HCT116 (cell line): ENCODE data around the gene HHAT.

Experiments used
- POLR2A ChIP-seq: IDR thresholded peaks from 2 replicates; pipeline ENCODE4 v1.7.0; 2011; ENCODE audit warnings: borderline replicate concordance; ENCODE audit not compliant: insufficient read depth, insufficient read length; ENCODE audit errors: extremely low read depth
- SIN3A ChIP-seq: IDR thresholded peaks from 2 replicates; pipeline ENCODE4 v1.6.1; 2012; ENCODE audit warnings: low read depth
- YY1 ChIP-seq: IDR thresholded peaks from 2 replicates; pipeline ENCODE4 v1.6.1; 2011; ENCODE audit warnings: low read length, low read depth, moderate library complexity, mild to moderate bottlenecking; ENCODE audit not compliant: insufficient replicate concordance; ENCODE audit errors: extremely low read depth

DNA sequence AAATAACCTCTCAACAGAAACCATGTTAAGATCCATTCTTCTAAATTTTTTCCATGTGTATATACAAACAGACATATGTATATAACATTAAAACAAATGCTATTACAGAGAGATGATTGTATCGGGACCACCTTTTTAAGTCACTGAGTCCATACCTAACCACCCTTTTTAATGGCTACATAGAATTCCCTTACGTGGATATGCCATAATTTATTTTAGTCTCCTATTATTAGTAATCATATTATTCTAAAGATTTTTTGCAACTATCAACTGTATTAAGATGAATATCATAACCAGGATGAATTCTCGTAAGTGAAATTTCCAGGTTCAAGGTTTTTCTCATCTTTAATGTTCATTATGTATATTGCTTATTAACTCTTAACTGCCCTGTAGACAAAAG is 259.7 kb downstream of the HHAT start:
- no peak for TF ChIP-seq SIN3A
- TF ChIP-seq YY1: no peak
- no peak for TF ChIP-seq POLR2A
